GM21515 (cell line): Measurements from ENCODE around the gene RAD1.

Experiments used
- ATAC-seq: cut with Tn5 transposase; IDR thresholded peaks from one replicate; pipeline ENCODE4 v1.9.1; 2021; ENCODE audit not compliant: unreplicated experiment

The RAD1 gene

GRCh38 chr5:34867660-34868059, 47.6 kb downstream of the RAD1 start:
- no peak for ATAC-seq

GRCh38 chr5:34866989-34867471, 48.3 kb downstream of the RAD1 start:
- no peak for ATAC-seq

- no peak for ATAC-seq
Measured at GRCh38 chr5:34865091-34865490, 50.2 kb downstream of the RAD1 start.

- no peak for ATAC-seq
Measured at GRCh38 chr5:34863946-34864345, 51.4 kb downstream of the RAD1 start.

GRCh38 chr5:34859253-34859652, 56.1 kb downstream of the RAD1 start:
- ATAC-seq = no peak

- ATAC-seq = no peak
Measured at GRCh38 chr5:34858790-34859189, 56.5 kb downstream of the RAD1 start.

- ATAC-seq = no peak
Measured at GRCh38 chr5:34857894-34858293, 57.4 kb downstream of the RAD1 start.

- ATAC-seq = no peak
Measured at GRCh38 chr5:34857161-34857560, 58.1 kb downstream of the RAD1 start.
